ENCODE measurements around the gene GYG2. TPM values are rescaled to one million over a fixed set of nuclear protein-coding genes. Genes with fewer than 3 reads are reported as not detected.
"Not testable (repeated sequence)": the region's sequence is repeated elsewhere in the genome, so short reads cannot be mapped to it uniquely, and the experiment has no call there.

The GYG2 gene
- total and polyA plus RNA-seq, 2 of the 8 experiments (the other 6 are each of a cell fraction or from before 2014, with no cell fraction given), result 52.8 to 65.3 TPM

DNA sequence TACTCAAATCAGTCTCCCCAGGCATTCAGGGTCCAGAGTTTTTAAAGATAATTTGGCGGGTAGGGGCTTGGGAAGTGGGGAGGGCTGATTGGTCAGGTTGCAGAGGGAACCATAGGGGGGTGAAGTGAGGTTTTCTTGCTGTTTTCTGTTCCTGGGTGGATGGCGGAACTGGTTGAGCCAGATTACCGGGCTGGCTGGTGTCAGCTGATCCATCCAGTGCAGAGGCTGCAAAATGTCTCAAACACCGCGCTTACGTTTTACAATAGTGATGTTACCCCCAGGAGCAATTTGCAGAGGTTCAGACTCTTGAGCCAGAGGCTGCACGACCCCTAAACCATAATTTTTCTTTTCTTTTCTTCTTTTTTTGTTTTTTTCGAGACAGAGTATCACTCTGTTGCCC is 25.2 kb upstream of the GYG2 start:
- H4K8ac ChIP-seq (ENCODE audit: extremely low read depth, insufficient read depth, low read length); H4K20me1 ChIP-seq (replicated peaks in 1 of 2; ENCODE audit: control insufficient read depth in 1 of 2, insufficient read depth in 2 of 2, low read length in 2 of 2); H3K79me2 ChIP-seq (ENCODE audit: control insufficient read depth in 1 of 2, insufficient read depth in 2 of 2, low read length in 2 of 2); H3K14ac ChIP-seq (ENCODE audit: insufficient read length); DNase-seq (ENCODE audit: low read depth in 1 of 2, low spot score in 2 of 2); H3K18ac ChIP-seq (ENCODE audit: extremely low read depth, low read length); H4K5ac ChIP-seq (ENCODE audit: insufficient read length, low read depth, low read length); H2BK15ac ChIP-seq (ENCODE audit: low read length); H3K9ac ChIP-seq (replicated peaks in 1 of 4; ENCODE audit: extremely low read depth in 1 of 4, low read depth in 3 of 4, low read length in 3 of 4); CTCF ChIA-PET (ENCODE audit: partially characterized antibody); H3K23me2 ChIP-seq (ENCODE audit: low read depth, low read length); H3K36me3 ChIP-seq (ENCODE audit: control insufficient read depth in 2 of 4, insufficient read depth in 4 of 4, low read length in 3 of 4); H2BK120ac ChIP-seq (replicated peaks; ENCODE audit: low read depth, low read length); H3K4me3 ChIP-seq (ENCODE audit: extremely low read depth in 1 of 4, insufficient read depth in 2 of 4, low read depth in 3 of 4, low read length in 4 of 4); H3K27me3 ChIP-seq (replicated peaks in 1 of 4; ENCODE audit: control insufficient read depth in 3 of 4, extremely low read depth in 1 of 4, insufficient read depth in 3 of 4, low read length in 3 of 4); H3K79me1 ChIP-seq (ENCODE audit: low read depth, low read length); H3K9me3 ChIP-seq (ENCODE audit: insufficient read depth in 2 of 2, low read depth in 1 of 2, low read length in 1 of 2); H3K56ac ChIP-seq (replicated peaks; ENCODE audit: insufficient read length, low read depth, low read length); H3K4ac ChIP-seq (replicated peaks; ENCODE audit: insufficient read length, low read depth, low read length); H2BK20ac ChIP-seq (ENCODE audit: low read length); FAIRE-seq; H3K23ac ChIP-seq (ENCODE audit: insufficient read length); H2AK5ac ChIP-seq (ENCODE audit: low read depth, low read length); H2AFZ ChIP-seq (ENCODE audit: low read length); H4K91ac ChIP-seq (replicated peaks; ENCODE audit: insufficient read length, low read length): not testable (repeated sequence)
- peak overlapping the region in 1 of 2 experiments; percentile 24; a peak in 3 of 4 replicates for H3K4me2 ChIP-seq (ENCODE audit: insufficient read depth in 1 of 2, low read depth in 2 of 2, low read length in 2 of 2)
- POLR2A ChIA-PET (ENCODE audit: partially characterized antibody), result interaction anchor here (1.5 kb wide), 1 partner anchor 27 kb away, joined by 3 read pairs; no protein-coding TSS in a partner anchor
- H2BK5ac ChIP-seq (ENCODE audit: low read depth, low read length), result peak overlapping the region; percentile 83; the same call in 1 of the 2 replicates
- peak overlapping the region; percentile 17; the same call in 1 of the 2 replicates for H2BK12ac ChIP-seq (ENCODE audit: low read depth, low read length)
- H3K4me1 ChIP-seq (replicated peaks in 1 of 4; ENCODE audit: control insufficient read depth in 3 of 4, insufficient read depth in 4 of 4, low read length in 3 of 4), result peaks cover 0 to 15% (median 7%) of the 10 kb centered on the region in 4 experiments; a peak in 4 of 7 replicates
- WGBS, 2 experiments (ENCODE audit: extremely low coverage in 1 of 2, insufficient coverage in 1 of 2, insufficient read length in 1 of 2, insufficient replicate concordance in 2 of 2, low coverage in 1 of 2, low lambda C conversion rate in 2 of 2, missing lambda C conversion rate in 1 of 2), result 4% methylated on average over 4 of the region's 8 CpGs; no CpG with 5 or more reads in 1 of the 2 experiments
- H3K27ac ChIP-seq (ENCODE audit: low read depth, low read length), result peak overlapping the region; percentile 77; the same call in 1 of the 2 replicates
